ENCODE results near the gene HSDL2.

- TF ChIP-seq CTCF (conservative IDR thresholded peaks at IDR 0.05; ENCODE audit: low read depth, low read length) = no peak
- TF ChIP-seq EZH2 (IDR thresholded peaks at IDR 0.05; ENCODE audit: low read length, unreplicated experiment) = no peak
- no peak for TF ChIP-seq EZH2phosphoT487 (IDR thresholded peaks at IDR 0.05; ENCODE audit: borderline replicate concordance, low read length)
Observed at GRCh38 chr9:112462855-112463254, 82.9 kb downstream of the HSDL2 start.

Data from PC-3 (cell line).